Adrenal gland (tissue), 12 donors: ENCODE results near the gene CEP152. TPM values are rescaled to one million over a fixed set of nuclear protein-coding genes. Genes with fewer than 3 reads are reported as not detected.

ENCODE experiments used
- DNase-seq, 7 donors: peaks; one replicate each; pipeline ENCODE4 v3.0.0-alpha.2; 2019 to 2020
- H3K27ac ChIP-seq, 5 donors: fragments of 200-600 bp; sonication (generic) in 4 of 5; 1 replicate in 3 of 5; 2 replicates in 2 of 5; pipeline versions ENCODE4 v1.5.1 to v1.8.0; 2016 to 2020; ENCODE audit warnings: mild to moderate bottlenecking in 1 of 5
- H3K27me3 ChIP-seq: fragments of 200-600 bp; 2 replicates; pipeline ENCODE4 v1.8.0; 2021
- H3K36me3 ChIP-seq, 2 donors: fragments of 200-600 bp; replicated peaks in 1 of 2; 1 replicate in 1 of 2; 2 replicates in 1 of 2; pipeline versions ENCODE4 v1.5.1 to v1.8.0; 2018 to 2022
- H3K4me1 ChIP-seq, 2 donors: fragments of 200-600 bp; replicated peaks in 1 of 2; 1 replicate in 1 of 2; 2 replicates in 1 of 2; pipeline versions ENCODE4 v1.5.1 to v1.8.0; 2018 to 2021
- H3K4me3 ChIP-seq, 4 donors: fragments of 200-600 bp; sonication (generic) in 3 of 4; one replicate each; pipeline ENCODE4 v1.5.1; 2016 to 2018
- H3K9me3 ChIP-seq, 3 donors: fragments of 200-600 bp; sonication (generic) in 1 of 3; replicated peaks in 1 of 3; 1 replicate in 2 of 3; 2 replicates in 1 of 3; pipeline versions ENCODE4 v1.5.1 to v1.8.0; 2016 to 2021
- CTCF ChIP-seq, 6 experiments: fragments of 450-650 bp in 4 of 6; fragments of 200-600 bp in 2 of 6; sonication (generic) in 1 of 6; IDR thresholded peaks; 1 replicate in 5 of 6; 2 replicates in 1 of 6; pipeline versions ENCODE4 v1.5.1 to v1.8.0; 2016 to 2021; ENCODE audit warnings: antibody characterized with exemption in 6 of 6, mild to moderate bottlenecking in 2 of 6, moderate library complexity in 1 of 6
- POLR2A ChIP-seq, 2 donors: fragments of 450-650 bp; IDR thresholded peaks; one replicate each; pipeline ENCODE4 v1.6.1; 2017; ENCODE audit warnings: antibody characterized with exemption in 2 of 2, mild to moderate bottlenecking in 2 of 2, moderate library complexity in 1 of 2
- WGBS, 4 donors: extraction: QIAGEN DNeasy Blood & Tissue Kit in 2 of 4; methylation state at CpG; one replicate each; pipeline versions ENCODE4 v1.1.5 to v1.1.7; 2013 to 2017; 5-methylcytosine and 5-hydroxymethylcytosine counted together
- intact Hi-C, 2 donors: fragments of 100-400 bp; cut with DNase I; formaldehyde crosslinking; loops; one replicate each; pipeline versions ENCODE4 v1.14.1 to v1.15.0; 2022 to 2023
- polyA plus RNA-seq, 3 donors: library from polyadenylated mRNA; stranded (reverse); fragments of 200-250 nt in 2 of 3; fragments of 350-450 nt in 1 of 3; fragmentation: Illumina TruSeq in 1 of 3; extraction: RNeasy Lipid Tissue Mini Kit (QIAGEN cat#74804) in 1 of 3; gene quantifications; one replicate each; pipeline ENCODE4 v1.2.3, GENCODE V29; 2013 to 2014
- total RNA-seq, 9 donors: library from RNA; depleted of rRNA in 4 of 9; stranded (reverse); fragments of >200 nt in 4 of 9; fragments of 120-200 nt in 1 of 9; fragmentation: NEBNext Ultra II Directional in 1 of 9; extraction: Animal tissue kit (Norgen Biotek cat#: 25700) in 1 of 9; gene quantifications; one replicate each; pipeline versions ENCODE4 v1.1.0 to v1.2.4, GENCODE V29; 2013 to 2023
- donor health status: healthy with polysubstance abuse.
- donor health status: Bipolar disorder and iron deficiency.
- donor health status: DM: yes; HTN: yes; CAD: no.
- donor health status: DM: no; HTN: no; CAD: no.
- donor health status: DM: no; HTN: no; CAD: no.
- donor health status: DM: yes; HTN: yes; CAD: no.

CEP152 gene
- total and polyA plus RNA-seq, 12 donors: 1.2 to 14.4 (median 3.3) TPM

- WGBS, 4 donors: 88 to 97% (median 92%) methylated on average over 1 of the region's 1 CpG
- DNase-seq: no peak
- no peaks in the 10 kb centered on the region for H3K36me3 ChIP-seq
- TF ChIP-seq POLR2A (IDR thresholded peaks at IDR 0.05) (no peak), CTCF (IDR thresholded peaks at IDR 0.05) (no peak)
- no peaks in the 10 kb centered on the region for H3K9me3 ChIP-seq
- no peaks in the 10 kb centered on the region for H3K4me1 ChIP-seq
- no peak overlapping the region for H3K27ac ChIP-seq
- intact Hi-C loops: no loop called here
- no peak overlapping the region for H3K4me3 ChIP-seq
- H3K27me3 ChIP-seq: no peaks in the 10 kb centered on the region
Measured at GRCh38 chr15:48759921-48760320, 50.9 kb downstream of the CEP152 start.

- no peak for DNase-seq
- Histone ChIP-seq H3K4me3 (no peak overlapping the region), H3K4me1 (no peaks in the 10 kb centered on the region), H3K27ac (no peak overlapping the region), H3K9me3 (no peaks in the 10 kb centered on the region), H3K27me3 (no peaks in the 10 kb centered on the region), H3K36me3 (no peaks in the 10 kb centered on the region)
- WGBS, 4 donors: 90 to 100% (median 97%) methylated on average over 1 of the region's 1 CpG
- TF ChIP-seq POLR2A (IDR thresholded peaks at IDR 0.05): no peak
- no peak for TF ChIP-seq CTCF (IDR thresholded peaks at IDR 0.05)
- intact Hi-C loops: no loop called here
Measured at GRCh38 chr15:48757661-48758060, 53.2 kb downstream of the CEP152 start.

GRCh38 chr15:48754011-48754410 lies 56.9 kb downstream of the CEP152 start:
- H3K9me3 ChIP-seq: no peaks in the 10 kb centered on the region
- WGBS, 4 donors: 81 to 86% (median 84%) methylated on average over 3 of the region's 3 CpGs
- no peak overlapping the region for H3K27ac ChIP-seq
- no peak overlapping the region for H3K4me3 ChIP-seq
- no peak for DNase-seq
- H3K4me1 ChIP-seq: no peaks in the 10 kb centered on the region
- TF ChIP-seq CTCF (IDR thresholded peaks at IDR 0.05): no peak
- no peak for TF ChIP-seq POLR2A (IDR thresholded peaks at IDR 0.05)
- intact Hi-C loops: no loop called here
- no peaks in the 10 kb centered on the region for H3K36me3 ChIP-seq
- no peaks in the 10 kb centered on the region for H3K27me3 ChIP-seq

- Histone ChIP-seq H3K9me3 (no peaks in the 10 kb centered on the region), H3K36me3 (no peaks in the 10 kb centered on the region), H3K4me3 (no peak overlapping the region), H3K27ac (no peak overlapping the region), H3K27me3 (no peaks in the 10 kb centered on the region), H3K4me1 (peaks cover 0 to 6% of the 10 kb centered on the region in 2 donors)
- DNase-seq: no peak
- intact Hi-C loops: no loop called here
- TF ChIP-seq POLR2A (IDR thresholded peaks at IDR 0.05): no peak
- WGBS, 4 donors: 83 to 91% (median 90%) methylated on average over 3 of the region's 3 CpGs
Measured at GRCh38 chr15:48751595-48751994, 59.3 kb downstream of the CEP152 start.

GRCh38 chr15:48748535-48748934 lies 62.3 kb downstream of the CEP152 start:
- Histone ChIP-seq H3K27ac (no peak overlapping the region), H3K4me1 (peaks cover 0 to 6% of the 10 kb centered on the region in 2 donors), H3K36me3 (no peaks in the 10 kb centered on the region), H3K27me3 (no peaks in the 10 kb centered on the region), H3K4me3 (no peak overlapping the region), H3K9me3 (no peaks in the 10 kb centered on the region)
- 21 to 40% (median 30%) methylated on average over 1 of the region's 1 CpG for WGBS, 4 donors
- no peak for DNase-seq
- intact Hi-C loops: no loop called here
- TF ChIP-seq CTCF (IDR thresholded peaks at IDR 0.05) (no peak), POLR2A (IDR thresholded peaks at IDR 0.05) (no peak)
